HEK293 (cell line): ENCODE measurements around the gene MAP3K4.

Source experiments
- GLIS1 ChIP-seq: fragments of 450-650 bp; formaldehyde crosslinking; IDR thresholded peaks from 2 replicates; pipeline ENCODE4 v1.5.1; 2016; ENCODE audit warnings: missing biosample characterization, missing genetic modification characterization
- IKZF3 ChIP-seq: fragments of 450-650 bp; IDR thresholded peaks from 2 replicates; pipeline ENCODE4 v1.5.0; 2018; ENCODE audit warnings: missing biosample characterization, mild to moderate bottlenecking, missing genetic modification characterization, moderate library complexity
- KLF1 ChIP-seq: fragments of 450-650 bp; formaldehyde crosslinking; IDR thresholded peaks from 2 replicates; pipeline ENCODE4 v1.5.1; 2016; ENCODE audit warnings: missing biosample characterization, missing genetic modification characterization
- KLF16 ChIP-seq: fragments of 450-650 bp; formaldehyde crosslinking; IDR thresholded peaks from 2 replicates; pipeline ENCODE4 v1.5.1; 2017; ENCODE audit warnings: missing biosample characterization, missing genetic modification characterization
- KLF7 ChIP-seq: fragments of 450-650 bp; formaldehyde crosslinking; IDR thresholded peaks from 2 replicates; pipeline ENCODE4 v1.5.1; 2016; ENCODE audit warnings: missing biosample characterization, missing genetic modification characterization, borderline replicate concordance
- TSHZ1 ChIP-seq: fragments of 450-650 bp; formaldehyde crosslinking; IDR thresholded peaks from 2 replicates; pipeline ENCODE4 v1.5.1; 2016; ENCODE audit warnings: missing biosample characterization, missing genetic modification characterization, borderline replicate concordance
- WT1 ChIP-seq: fragments of 450-650 bp; formaldehyde crosslinking; IDR thresholded peaks from 2 replicates; pipeline ENCODE4 v1.5.1; 2016; ENCODE audit warnings: missing biosample characterization, missing genetic modification characterization
- ZBTB17 ChIP-seq: fragments of 450-650 bp; formaldehyde crosslinking; IDR thresholded peaks from 2 replicates; pipeline ENCODE4 v1.5.1; 2016; ENCODE audit warnings: missing biosample characterization, missing genetic modification characterization
- ZBTB20 ChIP-seq: fragments of 450-650 bp; formaldehyde crosslinking; IDR thresholded peaks from 2 replicates; pipeline ENCODE4 v1.5.1; 2016; ENCODE audit warnings: missing biosample characterization, missing genetic modification characterization
- ZIC2 ChIP-seq: fragments of 450-650 bp; formaldehyde crosslinking; IDR thresholded peaks from 2 replicates; pipeline ENCODE4 v1.5.1; 2016; ENCODE audit warnings: missing biosample characterization, missing genetic modification characterization
- ZNF140 ChIP-seq: fragments of 450-650 bp; formaldehyde crosslinking; IDR thresholded peaks from 2 replicates; pipeline ENCODE4 v1.5.1; 2016; ENCODE audit warnings: missing biosample characterization, missing genetic modification characterization
- ZNF16 ChIP-seq: fragments of 450-650 bp; formaldehyde crosslinking; IDR thresholded peaks from 2 replicates; pipeline ENCODE4 v1.5.1; 2016; ENCODE audit warnings: low read depth, missing biosample characterization, missing genetic modification characterization
- ZNF175 ChIP-seq: fragments of 450-650 bp; formaldehyde crosslinking; IDR thresholded peaks from 2 replicates; pipeline ENCODE4 v1.5.1; 2016; ENCODE audit warnings: missing biosample characterization, missing genetic modification characterization
- ZNF335 ChIP-seq: fragments of 450-650 bp; formaldehyde crosslinking; conservative IDR thresholded peaks from 2 replicates; pipeline ENCODE4 v1.5.1; 2016; ENCODE audit warnings: missing biosample characterization, missing genetic modification characterization
- ZNF341 ChIP-seq: fragments of 450-650 bp; formaldehyde crosslinking; IDR thresholded peaks from 2 replicates; pipeline ENCODE4; 2016; ENCODE audit warnings: low read depth, missing biosample characterization, missing genetic modification characterization
- ZNF366 ChIP-seq: fragments of 450-650 bp; formaldehyde crosslinking; conservative IDR thresholded peaks from 2 replicates; pipeline ENCODE4 v1.5.1; 2016; ENCODE audit warnings: missing biosample characterization, missing genetic modification characterization
- ZNF416 ChIP-seq: fragments of 450-650 bp; formaldehyde crosslinking; IDR thresholded peaks from 2 replicates; pipeline ENCODE4 v1.5.1; 2016; ENCODE audit warnings: missing biosample characterization, missing genetic modification characterization
- ZNF423 ChIP-seq: fragments of 450-650 bp; formaldehyde crosslinking; IDR thresholded peaks from 2 replicates; pipeline ENCODE4 v1.5.1; 2016; ENCODE audit warnings: missing biosample characterization, missing genetic modification characterization
- ZNF513 ChIP-seq: fragments of 450-650 bp; IDR thresholded peaks from 2 replicates; pipeline ENCODE4 v1.5.1; 2018; ENCODE audit warnings: missing biosample characterization, missing genetic modification characterization
- ZNF549 ChIP-seq: fragments of 450-650 bp; IDR thresholded peaks from 2 replicates; pipeline ENCODE4 v1.5.1; 2018; ENCODE audit warnings: missing biosample characterization, missing genetic modification characterization, mild to moderate bottlenecking, inconsistent platforms, moderate library complexity
- ZNF561 ChIP-seq: fragments of 450-650 bp; IDR thresholded peaks from 2 replicates; pipeline ENCODE4 v1.5.1; 2018; ENCODE audit warnings: missing biosample characterization, missing genetic modification characterization, borderline replicate concordance
- ZNF623 ChIP-seq: fragments of 450-650 bp; formaldehyde crosslinking; IDR thresholded peaks from 2 replicates; pipeline ENCODE4 v1.5.1; 2016; ENCODE audit warnings: missing biosample characterization, missing genetic modification characterization
- TF ChIP-seq, protein P1 (sequence below): fragments of 450-650 bp; formaldehyde crosslinking; IDR thresholded peaks from 2 replicates; pipeline ENCODE4 v1.5.1; 2016; ENCODE audit warnings: missing biosample characterization, missing genetic modification characterization
- TF ChIP-seq, protein P2 (sequence below): fragments of 450-650 bp; formaldehyde crosslinking; IDR thresholded peaks from 2 replicates; pipeline ENCODE4 v1.5.1; 2016; ENCODE audit warnings: missing biosample characterization, missing genetic modification characterization
- TF ChIP-seq, protein P3 (sequence below): fragments of 450-650 bp; formaldehyde crosslinking; IDR thresholded peaks from 2 replicates; pipeline ENCODE4 v1.5.1; 2016; ENCODE audit warnings: missing biosample characterization, missing genetic modification characterization

Gene MAP3K4

GRCh38 chr6:160992061-160992979 is 751 bp downstream of the MAP3K4 start (continued):
- TF ChIP-seq, protein P1, sequence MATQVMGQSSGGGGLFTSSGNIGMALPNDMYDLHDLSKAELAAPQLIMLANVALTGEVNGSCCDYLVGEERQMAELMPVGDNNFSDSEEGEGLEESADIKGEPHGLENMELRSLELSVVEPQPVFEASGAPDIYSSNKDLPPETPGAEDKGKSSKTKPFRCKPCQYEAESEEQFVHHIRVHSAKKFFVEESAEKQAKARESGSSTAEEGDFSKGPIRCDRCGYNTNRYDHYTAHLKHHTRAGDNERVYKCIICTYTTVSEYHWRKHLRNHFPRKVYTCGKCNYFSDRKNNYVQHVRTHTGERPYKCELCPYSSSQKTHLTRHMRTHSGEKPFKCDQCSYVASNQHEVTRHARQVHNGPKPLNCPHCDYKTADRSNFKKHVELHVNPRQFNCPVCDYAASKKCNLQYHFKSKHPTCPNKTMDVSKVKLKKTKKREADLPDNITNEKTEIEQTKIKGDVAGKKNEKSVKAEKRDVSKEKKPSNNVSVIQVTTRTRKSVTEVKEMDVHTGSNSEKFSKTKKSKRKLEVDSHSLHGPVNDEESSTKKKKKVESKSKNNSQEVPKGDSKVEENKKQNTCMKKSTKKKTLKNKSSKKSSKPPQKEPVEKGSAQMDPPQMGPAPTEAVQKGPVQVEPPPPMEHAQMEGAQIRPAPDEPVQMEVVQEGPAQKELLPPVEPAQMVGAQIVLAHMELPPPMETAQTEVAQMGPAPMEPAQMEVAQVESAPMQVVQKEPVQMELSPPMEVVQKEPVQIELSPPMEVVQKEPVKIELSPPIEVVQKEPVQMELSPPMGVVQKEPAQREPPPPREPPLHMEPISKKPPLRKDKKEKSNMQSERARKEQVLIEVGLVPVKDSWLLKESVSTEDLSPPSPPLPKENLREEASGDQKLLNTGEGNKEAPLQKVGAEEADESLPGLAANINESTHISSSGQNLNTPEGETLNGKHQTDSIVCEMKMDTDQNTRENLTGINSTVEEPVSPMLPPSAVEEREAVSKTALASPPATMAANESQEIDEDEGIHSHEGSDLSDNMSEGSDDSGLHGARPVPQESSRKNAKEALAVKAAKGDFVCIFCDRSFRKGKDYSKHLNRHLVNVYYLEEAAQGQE (tag by site-specific recombination): 0 out of 2 replicates have a peak, but pooled peaks have one; percentile 11
- TF ChIP-seq IKZF3 (tag by site-specific recombination) (peak; percentile 70), ZBTB20 (peak; percentile 73), KLF7 (peak; percentile 54; the same call in 1 of the 2 replicates), KLF16 (tag by site-specific recombination) (peak; percentile 71), ZNF366 (tag by site-specific recombination) (peak; percentile 79), ZNF16 (tag by site-specific recombination) (no peak), KLF1 (tag by site-specific recombination) (peak; percentile 77), ZNF416 (no peak), ZNF423 (tag by site-specific recombination) (peak; percentile 75), ZNF140 (tag by site-specific recombination) (no peak), ZNF549 (tag by site-specific recombination) (no peak), TSHZ1 (tag by site-specific recombination) (no peak), ZIC2 (tag by site-specific recombination) (peak; percentile 42; the same call in 1 of the 2 replicates), ZNF341 (peak; percentile 68), ZBTB17 (peak; percentile 80), ZNF561 (tag by site-specific recombination) (no peak; the same call in 1 of the 2 replicates), ZNF335 (peak; percentile 90), WT1 (tag by site-specific recombination) (peak; percentile 80), ZNF623 (peak; percentile 11; the same call in 1 of the 2 replicates), ZNF513 (tag by site-specific recombination) (no peak), ZNF175 (no peak), GLIS1 (tag by site-specific recombination) (peak; percentile 33; the same call in 1 of the 2 replicates)
- TF ChIP-seq, protein P2, sequence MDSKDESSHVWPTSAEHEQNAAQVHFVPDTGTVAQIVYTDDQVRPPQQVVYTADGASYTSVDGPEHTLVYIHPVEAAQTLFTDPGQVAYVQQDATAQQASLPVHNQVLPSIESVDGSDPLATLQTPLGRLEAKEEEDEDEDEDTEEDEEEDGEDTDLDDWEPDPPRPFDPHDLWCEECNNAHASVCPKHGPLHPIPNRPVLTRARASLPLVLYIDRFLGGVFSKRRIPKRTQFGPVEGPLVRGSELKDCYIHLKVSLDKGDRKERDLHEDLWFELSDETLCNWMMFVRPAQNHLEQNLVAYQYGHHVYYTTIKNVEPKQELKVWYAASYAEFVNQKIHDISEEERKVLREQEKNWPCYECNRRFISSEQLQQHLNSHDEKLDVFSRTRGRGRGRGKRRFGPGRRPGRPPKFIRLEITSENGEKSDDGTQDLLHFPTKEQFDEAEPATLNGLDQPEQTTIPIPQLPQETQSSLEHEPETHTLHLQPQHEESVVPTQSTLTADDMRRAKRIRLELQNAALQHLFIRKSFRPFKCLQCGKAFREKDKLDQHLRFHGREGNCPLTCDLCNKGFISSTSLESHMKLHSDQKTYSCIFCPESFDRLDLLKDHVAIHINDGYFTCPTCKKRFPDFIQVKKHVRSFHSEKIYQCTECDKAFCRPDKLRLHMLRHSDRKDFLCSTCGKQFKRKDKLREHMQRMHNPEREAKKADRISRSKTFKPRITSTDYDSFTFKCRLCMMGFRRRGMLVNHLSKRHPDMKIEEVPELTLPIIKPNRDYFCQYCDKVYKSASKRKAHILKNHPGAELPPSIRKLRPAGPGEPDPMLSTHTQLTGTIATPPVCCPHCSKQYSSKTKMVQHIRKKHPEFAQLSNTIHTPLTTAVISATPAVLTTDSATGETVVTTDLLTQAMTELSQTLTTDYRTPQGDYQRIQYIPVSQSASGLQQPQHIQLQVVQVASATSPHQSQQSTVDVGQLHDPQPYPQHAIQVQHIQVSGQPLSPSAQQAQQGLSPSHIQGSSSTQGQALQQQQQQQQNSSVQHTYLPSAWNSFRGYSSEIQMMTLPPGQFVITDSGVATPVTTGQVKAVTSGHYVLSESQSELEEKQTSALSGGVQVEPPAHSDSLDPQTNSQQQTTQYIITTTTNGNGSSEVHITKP (tag by site-specific recombination): peak; percentile 96
- TF ChIP-seq, protein P3, sequence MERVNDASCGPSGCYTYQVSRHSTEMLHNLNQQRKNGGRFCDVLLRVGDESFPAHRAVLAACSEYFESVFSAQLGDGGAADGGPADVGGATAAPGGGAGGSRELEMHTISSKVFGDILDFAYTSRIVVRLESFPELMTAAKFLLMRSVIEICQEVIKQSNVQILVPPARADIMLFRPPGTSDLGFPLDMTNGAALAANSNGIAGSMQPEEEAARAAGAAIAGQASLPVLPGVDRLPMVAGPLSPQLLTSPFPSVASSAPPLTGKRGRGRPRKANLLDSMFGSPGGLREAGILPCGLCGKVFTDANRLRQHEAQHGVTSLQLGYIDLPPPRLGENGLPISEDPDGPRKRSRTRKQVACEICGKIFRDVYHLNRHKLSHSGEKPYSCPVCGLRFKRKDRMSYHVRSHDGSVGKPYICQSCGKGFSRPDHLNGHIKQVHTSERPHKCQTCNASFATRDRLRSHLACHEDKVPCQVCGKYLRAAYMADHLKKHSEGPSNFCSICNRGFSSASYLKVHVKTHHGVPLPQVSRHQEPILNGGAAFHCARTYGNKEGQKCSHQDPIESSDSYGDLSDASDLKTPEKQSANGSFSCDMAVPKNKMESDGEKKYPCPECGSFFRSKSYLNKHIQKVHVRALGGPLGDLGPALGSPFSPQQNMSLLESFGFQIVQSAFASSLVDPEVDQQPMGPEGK (tag by site-specific recombination): peak; percentile 88
